ENCODE measurements around the gene DUSP15. TPM values are rescaled to one million over a fixed set of nuclear protein-coding genes. Genes with fewer than 3 reads are reported as not detected.

The DUSP15 gene
- total RNA-seq, 1 experiment from 2014 or later: not detected

- RAD21 ChIA-PET (ENCODE audit: low non-redundant PET in 1 of 2, low total read pairs in 2 of 2, uncharacterized antibody in 2 of 2, unreplicated experiment in 2 of 2): no interaction called here
- Histone ChIP-seq H3K27ac (ENCODE audit: low read depth, low read length) (no peak overlapping the region), H3K4me1 (ENCODE audit: control insufficient read depth in 1 of 2, insufficient read depth in 2 of 2, low read length in 2 of 2) (peaks cover 15 to 20% of the 10 kb centered on the region in 2 experiments; a peak in 3 of 4 replicates), H3K4me3 (replicated peaks in 1 of 2; ENCODE audit: low read depth in 1 of 2, low read length in 2 of 2) (no peak overlapping the region), H4K20me1 (ENCODE audit: insufficient read depth) (no peaks in the 10 kb centered on the region), H3K9ac (ENCODE audit: low read length) (no peak overlapping the region), H3K9me3 (ENCODE audit: control insufficient read depth in 1 of 2, insufficient read depth in 1 of 2, low read depth in 1 of 2, low read length in 2 of 2) (no peaks in the 10 kb centered on the region), H2AFZ (ENCODE audit: low read depth, low read length, poor library complexity, severe bottlenecking) (no peak overlapping the region), H3K4me2 (ENCODE audit: low read length) (no peak overlapping the region), H3K27me3 (ENCODE audit: insufficient read depth, low read length) (no peaks in the 10 kb centered on the region; the same call in 1 of the 2 replicates), H3K9me2 (ENCODE audit: insufficient read depth) (no peaks in the 10 kb centered on the region), H3K36me3 (ENCODE audit: control insufficient read depth in 1 of 2, insufficient read depth in 2 of 2, low read length in 2 of 2) (no peaks in the 10 kb centered on the region), H3K79me2 (ENCODE audit: insufficient read depth, low read length) (no peaks in the 10 kb centered on the region)
- TF ChIP-seq CEBPB (IDR thresholded peaks at IDR 0.05; ENCODE audit: low read depth) (no peak), FOSL1 (IDR thresholded peaks at IDR 0.05; ENCODE audit: low read depth) (no peak), EZH2 (IDR thresholded peaks at IDR 0.05) (no peak), CBX3 (IDR thresholded peaks at IDR 0.05; ENCODE audit: low read depth) (no peak), SIN3A (IDR thresholded peaks at IDR 0.05; ENCODE audit: low read depth) (no peak), MAX (IDR thresholded peaks at IDR 0.05) (no peak), POLR2A (IDR thresholded peaks at IDR 0.05; ENCODE audit: borderline replicate concordance, extremely low read depth, insufficient read depth, insufficient read length) (no peak), ATF3 (IDR thresholded peaks at IDR 0.05) (no peak), CTCF (IDR thresholded peaks at IDR 0.05 in 2 of 3, conservative IDR thresholded peaks at IDR 0.05 in 1 of 3; ENCODE audit: borderline replicate concordance in 1 of 3, insufficient read depth in 1 of 3, low read depth in 2 of 3, low read length in 2 of 3) (no peak)
- no TSS peak for BruUV-seq (replicated peaks)
- DNase-seq (ENCODE audit: low read depth, low spot score): no peak
- ATAC-seq: no peak
- POLR2A ChIA-PET: no interaction called here
- CTCF ChIA-PET: interaction anchor here (2.0 kb wide), 1 partner anchor 93 kb away, joined by 9 read pairs; the partner anchor contains the start of gene PDRG1
- intact Hi-C loops (cut with micrococcal nuclease): no loop called here
Observed at GRCh38 chr20:31858760-31859083, 11.6 kb downstream of the DUSP15 start.
